Breast epithelium (tissue), 4 donors: ENCODE measurements around the gene SIVA1. TPM values are rescaled to one million over a fixed set of nuclear protein-coding genes. Genes with fewer than 3 reads are reported as not detected.
"Not testable (repeated sequence)": the region's sequence is repeated elsewhere in the genome, so short reads cannot be mapped to it uniquely, and the experiment has no call there.

Experiments
- DNase-seq, 2 donors: peaks; one replicate each; pipeline ENCODE4 v3.0.0-alpha.2; 2019; ENCODE audit warnings: low spot score in 2 of 2
- H3K27ac ChIP-seq, 2 donors: fragments of 200-600 bp; sonication (generic) in 1 of 2; one replicate each; pipeline ENCODE4 v1.5.1; 2016 to 2019; ENCODE audit warnings: mild to moderate bottlenecking in 1 of 2
- H3K27me3 ChIP-seq, 2 donors: fragments of 200-600 bp; sonication (generic) in 1 of 2; one replicate each; pipeline versions ENCODE4 v1.5.1 to v1.6.0; 2017 to 2019; ENCODE audit warnings: control low read depth in 1 of 2, mild to moderate bottlenecking in 1 of 2
- H3K36me3 ChIP-seq: fragments of 200-600 bp; one replicate; pipeline ENCODE4 v1.5.1; 2019
- H3K4me1 ChIP-seq, 2 donors: fragments of 200-600 bp; sonication (generic); one replicate each; pipeline ENCODE4 v1.5.1; 2016 to 2019; ENCODE audit warnings: control low read depth in 1 of 2
- H3K4me3 ChIP-seq, 3 donors: fragments of 200-600 bp; sonication (generic); 1 replicate in 2 of 3; 2 replicates in 1 of 3; pipeline ENCODE4 v1.5.1; 2016 to 2019; ENCODE audit warnings: mild to moderate bottlenecking in 3 of 3, moderate library complexity in 2 of 3
- H3K9me3 ChIP-seq, 2 donors: fragments of 200-600 bp; sonication (generic) in 1 of 2; one replicate each; pipeline ENCODE4 v1.5.1; 2016 to 2019; ENCODE audit warnings: control low read depth in 1 of 2
- POLR2A ChIP-seq: fragments of 450-650 bp; IDR thresholded peaks from one replicate; pipeline ENCODE4 v1.6.1; 2016; ENCODE audit warnings: antibody characterized with exemption, mild to moderate bottlenecking, moderate library complexity
- POLR2AphosphoS5 ChIP-seq, 3 donors: sonication (generic); formaldehyde crosslinking; IDR thresholded peaks; one replicate each; pipeline ENCODE4 v1.6.1; 2017; ENCODE audit warnings: antibody characterized with exemption in 3 of 3
- intact Hi-C: fragments of 100-400 bp; cut with DNase I; formaldehyde crosslinking; loops from one replicate; pipeline ENCODE4 v1.15.1; 2023; ENCODE audit warnings: low total_unique reads
- total RNA-seq, 3 donors: library from RNA; depleted of rRNA; stranded (reverse); fragments of >200 nt; gene quantifications; one replicate each; pipeline ENCODE4 v1.1.0, GENCODE V29; 2016
- TF ChIP-seq, protein P1 (sequence below), 3 donors: fragments of 450-650 bp; IDR thresholded peaks; one replicate each; pipeline ENCODE4 v1.5.1; 2016 to 2017; ENCODE audit warnings: antibody characterized with exemption in 3 of 3, mild to moderate bottlenecking in 3 of 3, moderate library complexity in 3 of 3

Gene SIVA1
- total RNA-seq, 3 donors from 2014 or later: 181 to 225 (median 223) TPM

DNA sequence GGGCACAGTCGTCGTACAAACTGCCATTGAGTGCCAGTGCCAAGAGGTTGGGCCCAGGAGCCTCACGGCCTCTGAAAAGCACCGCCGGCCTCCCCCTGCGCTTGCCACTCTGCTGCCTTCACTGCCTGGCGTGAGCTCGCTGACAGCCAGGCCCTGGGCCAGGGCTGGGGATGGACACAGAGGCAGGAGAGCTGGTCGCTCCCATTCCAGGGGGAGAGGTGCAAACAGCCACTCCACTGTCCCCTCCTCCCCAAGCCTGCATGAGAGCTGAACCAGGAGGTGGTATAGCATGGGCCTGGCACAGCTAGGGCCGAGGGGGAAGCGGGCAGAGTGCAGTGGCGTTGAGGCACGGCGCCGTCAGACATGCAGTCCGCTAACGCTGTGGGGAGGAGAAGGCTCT, 24.3 kb upstream of the SIVA1 start:
- Histone ChIP-seq H3K4me3 (no peak overlapping the region), H3K9me3 (no peaks in the 10 kb centered on the region), H3K4me1 (peaks cover 8 to 11% of the 10 kb centered on the region in 2 donors), H3K36me3 (no peaks in the 10 kb centered on the region), H3K27ac (no peak overlapping the region), H3K27me3 (no peaks in the 10 kb centered on the region)
- DNase-seq: no peak
- TF ChIP-seq, protein P1, sequence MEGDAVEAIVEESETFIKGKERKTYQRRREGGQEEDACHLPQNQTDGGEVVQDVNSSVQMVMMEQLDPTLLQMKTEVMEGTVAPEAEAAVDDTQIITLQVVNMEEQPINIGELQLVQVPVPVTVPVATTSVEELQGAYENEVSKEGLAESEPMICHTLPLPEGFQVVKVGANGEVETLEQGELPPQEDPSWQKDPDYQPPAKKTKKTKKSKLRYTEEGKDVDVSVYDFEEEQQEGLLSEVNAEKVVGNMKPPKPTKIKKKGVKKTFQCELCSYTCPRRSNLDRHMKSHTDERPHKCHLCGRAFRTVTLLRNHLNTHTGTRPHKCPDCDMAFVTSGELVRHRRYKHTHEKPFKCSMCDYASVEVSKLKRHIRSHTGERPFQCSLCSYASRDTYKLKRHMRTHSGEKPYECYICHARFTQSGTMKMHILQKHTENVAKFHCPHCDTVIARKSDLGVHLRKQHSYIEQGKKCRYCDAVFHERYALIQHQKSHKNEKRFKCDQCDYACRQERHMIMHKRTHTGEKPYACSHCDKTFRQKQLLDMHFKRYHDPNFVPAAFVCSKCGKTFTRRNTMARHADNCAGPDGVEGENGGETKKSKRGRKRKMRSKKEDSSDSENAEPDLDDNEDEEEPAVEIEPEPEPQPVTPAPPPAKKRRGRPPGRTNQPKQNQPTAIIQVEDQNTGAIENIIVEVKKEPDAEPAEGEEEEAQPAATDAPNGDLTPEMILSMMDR (IDR thresholded peaks at IDR 0.05): no peak
- TF ChIP-seq POLR2AphosphoS5 (IDR thresholded peaks at IDR 0.05) (no peak), POLR2A (no peak)
- intact Hi-C loops: no loop called here

DNA sequence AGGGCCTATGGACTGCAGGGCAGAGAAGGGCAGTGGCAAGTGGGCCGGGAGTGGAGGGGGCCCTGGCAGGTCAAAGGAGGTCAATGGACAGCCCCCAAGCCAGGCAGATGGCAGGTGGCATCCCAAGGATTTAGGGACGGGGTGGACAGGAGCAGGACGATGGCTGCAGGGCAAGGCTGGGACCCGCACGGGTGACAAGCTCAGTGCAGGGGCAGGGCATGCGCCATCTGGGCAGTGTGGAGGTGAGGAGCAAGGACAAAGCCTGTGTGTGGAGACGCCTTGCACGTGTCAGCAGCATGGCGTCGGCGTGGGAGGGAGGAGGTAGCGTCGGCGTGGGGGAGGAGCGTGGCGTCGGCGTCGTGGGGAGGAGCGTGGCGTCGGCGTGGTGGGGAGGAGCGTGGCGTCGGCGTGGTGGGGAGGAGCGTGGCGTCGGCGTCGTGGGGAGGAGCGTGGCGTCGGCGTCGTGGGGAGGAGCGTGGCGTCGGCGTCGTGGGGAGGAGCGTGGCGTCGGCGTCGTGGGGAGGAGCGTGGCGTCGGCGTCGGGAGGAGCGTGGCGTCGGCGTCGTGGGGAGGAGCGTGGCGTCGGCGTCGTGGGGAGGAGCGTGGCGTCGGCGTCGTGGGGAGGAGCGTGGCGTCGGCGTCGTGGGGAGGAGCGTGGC, 23.6 kb upstream of the SIVA1 start:
- H3K9me3 ChIP-seq, DNase-seq, intact Hi-C loops, H3K36me3 ChIP-seq, H3K4me3 ChIP-seq, H3K27me3 ChIP-seq, H3K27ac ChIP-seq, H3K4me1 ChIP-seq: not testable (repeated sequence)

DNA sequence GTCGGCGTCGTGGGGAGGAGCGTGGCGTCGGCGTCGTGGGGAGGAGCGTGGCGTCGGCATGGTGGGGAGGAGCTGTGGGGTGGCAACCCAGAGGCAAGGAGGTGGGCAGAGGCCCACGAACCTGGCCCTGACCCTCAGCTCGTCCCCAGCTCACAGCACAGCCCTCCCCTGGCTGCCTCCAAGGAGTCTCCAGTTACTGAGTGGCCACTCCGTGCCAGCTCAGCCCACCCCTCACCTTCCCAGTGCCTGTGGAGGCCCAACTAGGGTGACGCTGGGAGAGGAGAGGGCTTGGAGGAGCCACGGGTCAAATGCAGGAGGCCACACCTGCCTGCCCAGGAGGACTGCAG, 23.1 kb upstream of the SIVA1 start:
- no peak overlapping the region for H3K4me3 ChIP-seq
- H3K27ac ChIP-seq: no peak overlapping the region
- DNase-seq: no peak
- TF ChIP-seq, protein P1 (IDR thresholded peaks at IDR 0.05): no peak
- TF ChIP-seq POLR2AphosphoS5 (IDR thresholded peaks at IDR 0.05) (no peak), POLR2A (no peak)
- peaks cover 3 to 5% of the 10 kb centered on the region in 2 donors for H3K4me1 ChIP-seq
- H3K9me3 ChIP-seq: no peaks in the 10 kb centered on the region
- no peaks in the 10 kb centered on the region for H3K27me3 ChIP-seq
- intact Hi-C loops: no loop called here
- no peaks in the 10 kb centered on the region for H3K36me3 ChIP-seq

DNA sequence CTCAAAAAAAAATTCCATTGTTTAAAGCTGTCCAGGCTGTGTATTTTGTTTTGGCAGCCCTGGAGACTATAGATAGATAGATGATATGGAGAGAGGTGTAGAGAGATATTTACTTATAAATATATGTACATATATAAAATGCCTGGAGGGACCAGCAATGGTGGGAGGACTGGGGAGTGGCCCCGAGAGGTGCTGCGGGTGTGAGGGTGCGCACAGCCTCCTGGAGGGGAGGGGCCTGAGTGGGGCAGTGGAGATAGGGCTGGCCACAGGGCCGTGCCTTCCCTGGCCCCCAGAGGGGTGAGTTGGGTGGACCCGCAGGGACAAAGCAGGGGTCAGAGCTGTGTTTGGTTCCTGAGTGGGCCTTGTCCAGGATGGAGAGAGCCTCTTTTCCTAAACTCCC, 22.5 kb upstream of the SIVA1 start:
- Histone ChIP-seq H3K27ac (no peak overlapping the region), H3K4me1 (no peaks in the 10 kb centered on the region), H3K36me3 (no peaks in the 10 kb centered on the region), H3K9me3 (no peaks in the 10 kb centered on the region), H3K27me3 (no peaks in the 10 kb centered on the region), H3K4me3 (no peak overlapping the region)
- no peak for DNase-seq
- TF ChIP-seq, protein P1 (IDR thresholded peaks at IDR 0.05): no peak
- no peak for TF ChIP-seq POLR2AphosphoS5 (IDR thresholded peaks at IDR 0.05)
- TF ChIP-seq POLR2A: no peak
- intact Hi-C loops: no loop called here

DNA sequence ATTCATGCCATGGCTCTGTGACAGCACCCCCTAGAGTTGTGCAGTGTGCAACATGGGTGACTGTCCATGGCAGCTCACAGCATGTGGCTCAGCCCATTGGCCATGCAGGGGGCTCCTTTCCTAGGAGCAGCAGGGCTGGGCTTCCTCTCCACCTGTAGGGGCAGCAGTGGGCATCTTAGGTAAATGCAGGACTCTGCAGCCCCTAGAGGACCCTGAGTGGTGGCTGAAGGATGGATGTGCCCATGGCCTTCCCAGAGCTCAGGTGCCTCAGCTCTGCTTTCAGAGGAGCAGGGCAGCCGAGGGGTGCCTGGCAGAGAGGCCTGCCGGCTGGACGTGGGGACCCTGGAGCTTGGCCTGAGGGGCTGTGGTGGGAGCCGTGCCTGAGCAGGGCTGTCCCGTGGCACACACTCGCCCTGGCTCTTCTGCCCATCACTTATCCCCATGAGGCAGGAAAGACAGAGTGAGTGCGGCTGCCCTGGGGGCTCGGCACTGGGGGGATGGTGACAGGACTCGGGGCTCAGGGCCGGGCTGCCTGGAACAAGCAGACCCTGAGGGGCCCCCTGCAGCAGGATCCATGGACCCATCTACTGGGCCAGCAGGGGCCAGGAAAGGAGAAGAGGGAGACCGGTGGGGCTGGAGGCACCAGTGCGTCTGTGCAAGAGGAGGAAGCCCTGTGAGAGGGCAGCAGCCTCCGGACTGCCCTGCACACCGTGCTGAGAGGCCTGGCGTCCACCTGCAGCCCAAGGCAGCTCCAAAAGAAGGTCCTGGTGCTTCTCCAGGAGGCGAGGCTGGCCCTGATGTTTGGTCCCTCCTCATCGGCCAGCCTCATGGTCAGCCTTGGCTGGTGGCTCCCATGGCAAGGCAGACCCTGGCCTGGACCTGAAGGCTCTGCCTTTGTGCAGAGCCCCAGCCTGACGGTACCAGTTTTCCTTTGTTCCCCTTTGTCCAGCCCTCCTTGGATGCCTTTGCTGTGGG, 21.3 kb upstream of the SIVA1 start:
- Histone ChIP-seq H3K36me3 (no peaks in the 10 kb centered on the region), H3K4me3 (no peak overlapping the region), H3K9me3 (no peaks in the 10 kb centered on the region), H3K4me1 (no peaks in the 10 kb centered on the region), H3K27me3 (no peaks in the 10 kb centered on the region), H3K27ac (no peak overlapping the region)
- no peak for TF ChIP-seq POLR2AphosphoS5 (IDR thresholded peaks at IDR 0.05)
- intact Hi-C loops: no loop called here
- no peak for DNase-seq

DNA sequence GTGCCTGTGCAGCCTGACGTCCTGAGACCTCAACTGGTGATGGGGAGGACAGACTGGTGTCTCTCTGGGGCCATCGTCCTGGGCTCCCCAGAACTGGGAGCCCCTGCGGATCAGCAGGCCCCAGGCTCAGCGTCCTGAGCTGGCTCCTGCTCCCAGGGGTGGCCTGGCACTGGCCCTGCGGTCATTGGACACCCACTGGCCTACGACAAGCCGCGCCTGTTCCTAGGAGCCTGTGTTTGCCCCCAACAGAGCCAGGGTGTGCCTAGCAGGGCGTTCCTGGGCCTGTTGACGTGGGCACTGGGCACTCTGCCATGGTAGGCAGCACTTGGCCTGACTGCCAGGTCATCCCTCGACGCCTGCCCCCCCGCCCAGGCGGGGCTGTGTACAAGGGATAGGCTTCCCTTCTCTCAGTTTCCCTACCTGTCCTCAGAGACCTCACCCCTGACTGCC, 20.6 kb upstream of the SIVA1 start:
- no peak for DNase-seq
- intact Hi-C loops: no loop called here
- no peaks in the 10 kb centered on the region for H3K4me1 ChIP-seq

More for the DNA sequence above, 20.6 kb upstream of the SIVA1 start:
- H3K9me3 ChIP-seq: no peaks in the 10 kb centered on the region
- TF ChIP-seq, protein P1 (IDR thresholded peaks at IDR 0.05): no peak
- no peak for TF ChIP-seq POLR2A
- no peak for TF ChIP-seq POLR2AphosphoS5 (IDR thresholded peaks at IDR 0.05)
- no peak overlapping the region for H3K27ac ChIP-seq
- H3K27me3 ChIP-seq: no peaks in the 10 kb centered on the region
- H3K36me3 ChIP-seq: no peaks in the 10 kb centered on the region
- no peak overlapping the region for H3K4me3 ChIP-seq
